Right lobe of liver (tissue), 6 donors: ENCODE results near the gene CNTNAP5. TPM values are rescaled to one million over a fixed set of nuclear protein-coding genes. Genes with fewer than 3 reads are reported as not detected.

Source experiments
- ATAC-seq, 4 donors: fragments of 200-7000 bp; cut with Tn5 transposase; one replicate each; pipeline ENCODE4 v1.9.1; 2020; ENCODE audit warnings: mild to moderate bottlenecking in 4 of 4, moderate library complexity in 4 of 4
- DNase-seq, 3 donors: peaks; one replicate each; pipeline ENCODE4 v3.0.0-alpha.2; 2020
- H3K27ac ChIP-seq, 3 donors: fragments of 200-600 bp; one replicate each; pipeline ENCODE4 v1.8.0; 2022
- H3K27me3 ChIP-seq, 2 donors: fragments of 200-600 bp; one replicate each; pipeline ENCODE4 v1.8.0; 2022
- H3K36me3 ChIP-seq, 4 donors: fragments of 200-600 bp; sonication (generic) in 1 of 4; one replicate each; pipeline versions ENCODE4 v1.5.1 to v1.8.0; 2017 to 2022; ENCODE audit warnings: control low read depth in 1 of 4
- H3K4me1 ChIP-seq, 4 donors: fragments of 200-600 bp; sonication (generic) in 1 of 4; one replicate each; pipeline versions ENCODE4 v1.5.1 to v1.8.0; 2017 to 2022; ENCODE audit warnings: control low read depth in 1 of 4
- H3K4me3 ChIP-seq, 3 donors: fragments of 200-600 bp; one replicate each; pipeline ENCODE4 v1.8.0; 2022
- H3K9me3 ChIP-seq, 4 donors: fragments of 200-600 bp; sonication (generic) in 1 of 4; one replicate each; pipeline versions ENCODE4 v1.5.1 to v1.8.0; 2017 to 2022; ENCODE audit warnings: control low read depth in 1 of 4
- POLR2A ChIP-seq: fragments of 450-650 bp; IDR thresholded peaks from one replicate; pipeline ENCODE4 v1.6.1; 2017; ENCODE audit warnings: antibody characterized with exemption, mild to moderate bottlenecking
- WGBS: methylation state at CpG from one replicate; pipeline ENCODE4 v1.1.6; 2018; ENCODE audit warnings: low coverage, low lambda C conversion rate; ENCODE audit not compliant: insufficient coverage; ENCODE audit errors: missing lambda C conversion rate; 5-methylcytosine and 5-hydroxymethylcytosine counted together
- intact Hi-C, 2 donors: fragments of 100-400 bp; cut with DNase I; formaldehyde crosslinking; loops; one replicate each; pipeline versions ENCODE4 v1.11.2 to v1.14.1; 2022
- total RNA-seq, 6 experiments: library from RNA; depleted of rRNA in 2 of 6; stranded (reverse); fragments of >200 nt in 2 of 6; fragmentation: NEBNext Ultra II Directional in 3 of 6; extraction: Animal tissue kit (Norgen Biotek cat#: 25700) in 3 of 6; gene quantifications; one replicate each; pipeline versions ENCODE4 v1.1.0 to v1.2.4, GENCODE V29; 2016 to 2023
- TF ChIP-seq, protein P1 (sequence below), 4 donors: fragments of 200-600 bp in 3 of 4; fragments of 450-650 bp in 1 of 4; IDR thresholded peaks; one replicate each; pipeline versions ENCODE4 v1.5.1 to v1.8.0; 2016 to 2022; ENCODE audit warnings: antibody characterized with exemption in 4 of 4, mild to moderate bottlenecking in 2 of 4
- donor health status: DM: no; HTN: yes; CAD: no.
- donor health status: DM: no; HTN: no; CAD: no.
- donor health status: DM: no; HTN: no; CAD: no.
- donor health status: DM: no; HTN: yes; CAD: no.
- donor health status: DM: no; HTN: yes; CAD: no.

CNTNAP5 gene
- total RNA-seq, 6 experiments from 2014 or later: not detected

DNA sequence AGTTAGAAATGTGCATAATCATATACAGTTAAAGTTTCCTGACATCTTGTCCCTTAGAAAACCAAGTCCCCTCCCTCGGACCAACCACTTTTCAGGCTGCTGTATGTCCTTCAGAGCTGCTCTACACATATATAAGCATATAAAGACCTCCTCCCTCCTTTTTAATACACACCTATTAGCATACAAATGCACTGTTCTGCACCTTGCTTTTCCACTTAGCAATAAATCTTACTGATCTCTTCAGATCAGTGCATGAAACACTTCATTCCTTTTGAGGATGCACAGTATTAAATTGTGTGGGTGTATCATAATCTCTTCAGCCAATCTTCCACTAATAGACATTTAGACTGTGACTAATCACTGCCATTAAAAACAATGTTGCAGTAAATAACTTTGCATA lies 79.8 kb downstream of the CNTNAP5 start:
- ATAC-seq: no peak
- no peaks in the 10 kb centered on the region for H3K9me3 ChIP-seq
- 31% methylated on average over 1 of the region's 1 CpG for WGBS
- H3K27me3 ChIP-seq: no peaks in the 10 kb centered on the region
- no peak for DNase-seq
- no peak for TF ChIP-seq POLR2A
- TF ChIP-seq, protein P1, sequence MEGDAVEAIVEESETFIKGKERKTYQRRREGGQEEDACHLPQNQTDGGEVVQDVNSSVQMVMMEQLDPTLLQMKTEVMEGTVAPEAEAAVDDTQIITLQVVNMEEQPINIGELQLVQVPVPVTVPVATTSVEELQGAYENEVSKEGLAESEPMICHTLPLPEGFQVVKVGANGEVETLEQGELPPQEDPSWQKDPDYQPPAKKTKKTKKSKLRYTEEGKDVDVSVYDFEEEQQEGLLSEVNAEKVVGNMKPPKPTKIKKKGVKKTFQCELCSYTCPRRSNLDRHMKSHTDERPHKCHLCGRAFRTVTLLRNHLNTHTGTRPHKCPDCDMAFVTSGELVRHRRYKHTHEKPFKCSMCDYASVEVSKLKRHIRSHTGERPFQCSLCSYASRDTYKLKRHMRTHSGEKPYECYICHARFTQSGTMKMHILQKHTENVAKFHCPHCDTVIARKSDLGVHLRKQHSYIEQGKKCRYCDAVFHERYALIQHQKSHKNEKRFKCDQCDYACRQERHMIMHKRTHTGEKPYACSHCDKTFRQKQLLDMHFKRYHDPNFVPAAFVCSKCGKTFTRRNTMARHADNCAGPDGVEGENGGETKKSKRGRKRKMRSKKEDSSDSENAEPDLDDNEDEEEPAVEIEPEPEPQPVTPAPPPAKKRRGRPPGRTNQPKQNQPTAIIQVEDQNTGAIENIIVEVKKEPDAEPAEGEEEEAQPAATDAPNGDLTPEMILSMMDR (IDR thresholded peaks at IDR 0.05): no peak
- intact Hi-C loops: no loop called here
- no peak overlapping the region for H3K27ac ChIP-seq
- no peak overlapping the region for H3K4me3 ChIP-seq
- no peaks in the 10 kb centered on the region for H3K36me3 ChIP-seq
- H3K4me1 ChIP-seq: no peaks in the 10 kb centered on the region

- intact Hi-C loops: no loop called here
- no peak for ATAC-seq
- TF ChIP-seq, protein P1 (IDR thresholded peaks at IDR 0.05): no peak
- no peak for TF ChIP-seq POLR2A
- Histone ChIP-seq H3K27me3 (no peaks in the 10 kb centered on the region), H3K9me3 (no peaks in the 10 kb centered on the region), H3K4me1 (no peaks in the 10 kb centered on the region), H3K4me3 (no peak overlapping the region), H3K27ac (no peak overlapping the region), H3K36me3 (no peaks in the 10 kb centered on the region)
- no peak for DNase-seq
Measured at GRCh38 chr2:124112206-124112605, 87.1 kb downstream of the CNTNAP5 start.

DNA sequence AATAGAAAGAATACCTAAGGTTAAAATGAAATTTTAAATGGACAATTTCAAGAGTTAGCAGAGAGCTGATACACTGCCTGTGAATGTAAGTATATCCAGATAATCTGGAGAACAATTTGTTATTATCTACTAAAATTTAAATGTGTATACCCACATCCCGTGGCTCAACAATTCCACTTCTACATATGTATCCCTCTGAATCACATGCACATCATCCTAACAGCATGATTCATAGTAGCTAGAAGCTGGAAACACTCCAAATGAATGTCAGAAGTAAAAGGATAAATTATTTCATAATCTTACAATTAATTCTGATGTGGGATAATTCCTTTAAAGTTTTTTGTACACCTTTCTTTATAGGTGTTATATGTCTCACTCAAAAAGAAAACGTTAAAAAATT lies 87.9 kb downstream of the CNTNAP5 start:
- H3K4me3 ChIP-seq: no peak overlapping the region
- no peak overlapping the region for H3K27ac ChIP-seq
- ATAC-seq: no peak
- H3K9me3 ChIP-seq: no peaks in the 10 kb centered on the region
- no peaks in the 10 kb centered on the region for H3K36me3 ChIP-seq
- WGBS: 33% methylated on average over 2 of the region's 2 CpGs
- intact Hi-C loops: no loop called here
- H3K27me3 ChIP-seq: no peaks in the 10 kb centered on the region
- H3K4me1 ChIP-seq: no peaks in the 10 kb centered on the region
- TF ChIP-seq POLR2A: no peak
- TF ChIP-seq, protein P1 (IDR thresholded peaks at IDR 0.05): no peak
- DNase-seq: no peak

GRCh38 chr2:124120246-124120645 lies 95.2 kb downstream of the CNTNAP5 start:
- no peaks in the 10 kb centered on the region for H3K4me1 ChIP-seq
- ATAC-seq: no peak
- TF ChIP-seq, protein P1 (IDR thresholded peaks at IDR 0.05): no peak
- no peak for TF ChIP-seq POLR2A
- WGBS: 88% methylated on average over 1 of the region's 1 CpG
- intact Hi-C loops: no loop called here
- DNase-seq: no peak
- no peak overlapping the region for H3K27ac ChIP-seq
- no peaks in the 10 kb centered on the region for H3K27me3 ChIP-seq
- no peaks in the 10 kb centered on the region for H3K36me3 ChIP-seq
- no peaks in the 10 kb centered on the region for H3K9me3 ChIP-seq
- no peak overlapping the region for H3K4me3 ChIP-seq

DNA sequence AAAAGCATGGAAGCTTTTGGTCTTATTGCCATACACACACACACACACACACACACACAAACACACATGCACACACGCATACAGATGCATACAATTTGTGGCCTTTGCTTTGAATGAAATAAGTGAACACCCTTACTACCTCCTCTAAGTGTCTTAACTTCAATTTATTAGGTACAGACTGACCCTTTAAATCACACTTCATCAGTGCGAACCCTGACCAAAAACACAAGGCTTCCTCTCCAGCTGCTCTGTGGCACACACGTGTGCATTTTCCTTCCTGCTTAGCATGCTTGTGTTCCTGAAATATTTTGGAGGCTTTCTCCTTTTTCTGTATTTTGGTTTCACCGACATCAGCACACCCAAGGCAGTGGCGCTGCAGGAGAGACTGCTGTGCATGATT lies 96.0 kb downstream of the CNTNAP5 start:
- H3K4me1 ChIP-seq: no peaks in the 10 kb centered on the region
- H3K27ac ChIP-seq: no peak overlapping the region
- no peaks in the 10 kb centered on the region for H3K9me3 ChIP-seq
- ATAC-seq (no peak), DNase-seq (no peak)
- H3K36me3 ChIP-seq: no peaks in the 10 kb centered on the region
- TF ChIP-seq, protein P1 (IDR thresholded peaks at IDR 0.05): no peak
- TF ChIP-seq POLR2A: no peak
- H3K4me3 ChIP-seq: no peak overlapping the region
- intact Hi-C loops: no loop called here
- 81% methylated on average over 5 of the region's 5 CpGs for WGBS
- H3K27me3 ChIP-seq: no peaks in the 10 kb centered on the region
